ENCODE measurements around the gene SPRR2F. TPM values are rescaled to one million over a fixed set of nuclear protein-coding genes. Genes with fewer than 3 reads are reported as not detected.
"Not testable (repeated sequence)": the region's sequence is repeated elsewhere in the genome, so short reads cannot be mapped to it uniquely, and the experiment has no call there.

Gene SPRR2F
- total RNA-seq, 1 experiment from 2014 or later, result not detected

- BruUV-seq (replicated peaks), result no TSS peak
- no peak overlapping the region for H3K27ac ChIP-seq (ENCODE audit: low read length)
Measured at GRCh38 chr1:153133743-153134142, 20.4 kb upstream of the SPRR2F start.

GRCh38 chr1:153133267-153133666, 20.0 kb upstream of the SPRR2F start:
- ChIA-PET CTCF (no interaction called here), POLR2A (no interaction called here)
- no TSS peak for BruUV-seq (replicated peaks)
- Histone ChIP-seq H3K4me1 (ENCODE audit: control insufficient read depth, insufficient read depth, low read length) (no peaks in the 10 kb centered on the region), H3K9me3 (ENCODE audit: control insufficient read depth, insufficient read depth, low read depth, low read length) (no peaks in the 10 kb centered on the region), H3K4me3 (ENCODE audit: low read depth in 2 of 2, low read length in 2 of 2) (no peak overlapping the region), H3K36me3 (ENCODE audit: control insufficient read depth, insufficient read depth, low read length) (no peaks in the 10 kb centered on the region), H3K27ac (ENCODE audit: low read length) (no peak overlapping the region), H3K27me3 (ENCODE audit: control insufficient read depth, insufficient read depth, low read length) (no peaks in the 10 kb centered on the region; the same call in 1 of the 2 replicates)
- no peak for DNase-seq (ENCODE audit: low read depth, low spot score)
- in situ Hi-C loops (cut with HindIII; ENCODE audit: low pct_unique_long_range_greater_than_20kb, low sequenced_read_pairs), result no loop called here
- intact Hi-C loops (cut with micrococcal nuclease; ENCODE audit: unreplicated experiment), result no loop called here
- TF ChIP-seq SIN3A (IDR thresholded peaks at IDR 0.05; ENCODE audit: borderline replicate concordance, insufficient read depth, low read depth, low read length) (no peak), POLR2AphosphoS5 (IDR thresholded peaks at IDR 0.05; ENCODE audit: low read depth, low read length) (no peak), TCF7L2 (IDR thresholded peaks at IDR 0.05; ENCODE audit: low read depth, low read length) (no peak), CTCF (IDR thresholded peaks at IDR 0.05) (no peak)
- ATAC-seq, result no peak

More at GRCh38 chr1:153133743-153134142, 20.4 kb upstream of the SPRR2F start:
- Histone ChIP-seq H3K36me3 (ENCODE audit: control insufficient read depth, insufficient read depth, low read length) (no peaks in the 10 kb centered on the region), H3K27me3 (ENCODE audit: control insufficient read depth, insufficient read depth, low read length) (no peaks in the 10 kb centered on the region; the same call in 1 of the 2 replicates), H3K4me3 (ENCODE audit: low read depth in 2 of 2, low read length in 2 of 2) (no peak overlapping the region), H3K4me1 (ENCODE audit: control insufficient read depth, insufficient read depth, low read length) (no peaks in the 10 kb centered on the region), H3K9me3 (ENCODE audit: control insufficient read depth, insufficient read depth, low read depth, low read length) (no peaks in the 10 kb centered on the region)
- no peak for TF ChIP-seq SIN3A (IDR thresholded peaks at IDR 0.05; ENCODE audit: borderline replicate concordance, insufficient read depth, low read depth, low read length)
- no peak for TF ChIP-seq CTCF (IDR thresholded peaks at IDR 0.05)
- TF ChIP-seq TCF7L2 (IDR thresholded peaks at IDR 0.05; ENCODE audit: low read depth, low read length), result no peak
- TF ChIP-seq REST (IDR thresholded peaks at IDR 0.05; ENCODE audit: insufficient read depth in 1 of 2, low read depth in 2 of 2, low read length in 1 of 2), result no peak
- no peak for TF ChIP-seq POLR2AphosphoS5 (IDR thresholded peaks at IDR 0.05; ENCODE audit: low read depth, low read length)
- ChIA-PET POLR2A (no interaction called here), CTCF (no interaction called here)
- in situ Hi-C loops (cut with HindIII; ENCODE audit: low pct_unique_long_range_greater_than_20kb, low sequenced_read_pairs), result no loop called here
- intact Hi-C loops (cut with micrococcal nuclease; ENCODE audit: unreplicated experiment), result no loop called here
- no peak for DNase-seq (ENCODE audit: low read depth, low spot score)
- ATAC-seq, result no peak

GRCh38 chr1:153128688-153129087, 15.4 kb upstream of the SPRR2F start:
- ATAC-seq; H3K4me3 ChIP-seq (ENCODE audit: low read depth in 2 of 2, low read length in 2 of 2); H3K36me3 ChIP-seq (ENCODE audit: control insufficient read depth, insufficient read depth, low read length); BruUV-seq (replicated peaks); in situ Hi-C loops (cut with HindIII; ENCODE audit: low pct_unique_long_range_greater_than_20kb, low sequenced_read_pairs); H3K9me3 ChIP-seq (ENCODE audit: control insufficient read depth, insufficient read depth, low read depth, low read length); H3K27ac ChIP-seq (ENCODE audit: low read length); H3K27me3 ChIP-seq (ENCODE audit: control insufficient read depth, insufficient read depth, low read length); H3K4me1 ChIP-seq (ENCODE audit: control insufficient read depth, insufficient read depth, low read length); POLR2A ChIA-PET; DNase-seq (ENCODE audit: low read depth, low spot score); intact Hi-C loops (cut with micrococcal nuclease; ENCODE audit: unreplicated experiment); CTCF ChIA-PET: not testable (repeated sequence)

Data from Panc1 (cell line).